Amygdala (tissue), 56 donors: ENCODE results near the gene TMC3.
"Not testable (repeated sequence)": the region's sequence is repeated elsewhere in the genome, so short reads cannot be mapped to it uniquely, and the experiment has no call there.

Source experiments
- DNase-seq, 56 donors: peaks; one replicate each; lab custom pipeline; 2025; lab: John Stamatoyannopoulos, UW

Gene TMC3

DNA sequence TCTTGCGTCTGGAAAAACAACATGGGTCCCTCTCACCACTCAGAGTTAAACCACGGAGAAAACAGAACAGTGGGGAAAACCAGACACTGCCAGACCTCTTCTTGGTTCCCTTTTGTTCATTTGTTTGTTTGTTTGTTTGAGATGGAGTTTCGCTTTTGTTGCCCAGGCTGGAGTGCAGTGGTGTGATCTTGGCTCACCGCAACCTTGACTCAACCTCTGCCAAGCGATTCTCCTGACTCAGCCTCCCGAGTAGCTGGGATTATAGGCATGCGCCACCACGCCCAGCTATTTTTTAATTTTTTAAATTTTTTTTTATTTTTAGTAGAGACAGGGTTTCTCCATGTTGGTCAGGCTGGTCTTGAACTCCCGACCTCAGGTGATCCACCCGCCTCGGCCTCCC lies 25.3 kb downstream of the TMC3 start:
- not testable (repeated sequence) for DNase-seq

DNA sequence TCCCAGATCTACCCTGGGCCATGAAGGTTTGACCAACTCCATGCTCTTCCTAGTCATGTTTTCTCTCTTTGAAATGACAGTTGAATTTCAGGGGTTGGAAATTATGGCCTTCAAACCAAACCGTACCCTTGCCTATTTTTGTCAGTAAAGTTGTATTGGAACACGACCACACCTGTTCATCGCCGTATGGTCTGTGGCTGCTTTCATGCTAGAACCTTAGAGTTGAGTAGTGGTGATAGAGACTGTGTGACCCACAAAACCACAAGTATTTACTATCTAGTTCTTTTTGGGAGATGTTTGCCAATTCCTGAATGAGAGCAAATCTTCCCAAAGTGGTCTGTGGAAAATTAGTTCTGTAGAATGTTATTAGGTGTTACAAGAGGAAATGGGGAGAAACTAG lies 26.1 kb downstream of the TMC3 start:
- no peak for DNase-seq

DNA sequence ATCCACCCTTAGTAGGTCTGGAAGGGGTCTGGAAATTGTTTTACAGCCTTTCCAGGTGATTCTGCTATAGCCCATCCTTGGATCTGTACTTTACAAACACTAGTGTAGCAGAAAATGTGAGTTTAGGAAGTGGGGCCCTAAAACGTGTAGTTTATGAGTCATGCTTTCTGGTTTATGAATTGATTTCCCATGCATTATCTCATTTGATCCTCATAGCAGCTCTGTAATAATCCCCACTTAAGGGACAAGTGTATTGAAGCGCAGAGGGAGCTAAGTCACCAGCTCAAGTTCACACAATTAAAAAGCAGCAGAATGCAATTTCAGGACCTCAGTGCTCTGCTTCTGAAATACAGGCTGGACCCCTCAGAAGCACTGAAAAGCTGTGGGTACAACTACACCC lies 27.4 kb downstream of the TMC3 start:
- DNase-seq, result no peak

DNA sequence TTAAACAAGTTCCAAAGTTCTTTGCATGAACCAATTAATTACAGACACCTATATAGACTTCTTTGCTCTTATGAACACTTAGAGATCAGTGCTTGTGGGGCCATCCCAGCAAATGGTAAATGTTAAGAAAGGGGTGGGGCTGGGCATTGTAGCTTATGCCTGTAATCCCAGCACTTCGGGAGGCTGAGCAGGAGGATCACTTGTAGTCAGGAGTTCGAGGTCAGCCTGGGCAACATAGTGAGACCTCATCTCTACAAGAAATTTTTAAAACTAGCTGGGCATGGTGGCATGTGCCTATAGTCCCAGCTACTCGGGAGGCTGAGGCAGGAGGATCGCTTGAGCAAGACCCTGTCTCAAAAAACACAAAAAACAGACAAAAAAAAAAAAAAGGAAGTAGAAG lies 30.6 kb downstream of the TMC3 start:
- DNase-seq, result no peak

DNA sequence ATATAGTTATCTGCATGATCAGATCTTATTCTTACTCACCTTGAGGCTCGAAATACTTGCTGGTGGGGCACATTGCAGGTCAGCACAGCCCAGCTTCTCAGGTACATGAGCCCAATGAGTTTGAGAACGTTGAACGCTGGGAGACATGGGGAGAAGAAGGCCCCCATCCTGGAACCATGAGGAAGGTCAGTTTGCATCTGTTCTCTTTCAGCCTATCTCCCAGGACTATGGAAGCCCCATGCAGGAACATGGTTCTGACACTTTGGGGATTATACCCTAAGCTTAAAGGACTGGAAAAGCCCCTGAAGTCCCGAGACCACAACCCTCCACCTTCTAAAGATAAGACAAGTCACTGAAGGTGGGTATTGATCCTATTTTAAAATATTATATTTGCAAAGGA lies 32.7 kb downstream of the TMC3 start:
- DNase-seq, result no peak

DNA sequence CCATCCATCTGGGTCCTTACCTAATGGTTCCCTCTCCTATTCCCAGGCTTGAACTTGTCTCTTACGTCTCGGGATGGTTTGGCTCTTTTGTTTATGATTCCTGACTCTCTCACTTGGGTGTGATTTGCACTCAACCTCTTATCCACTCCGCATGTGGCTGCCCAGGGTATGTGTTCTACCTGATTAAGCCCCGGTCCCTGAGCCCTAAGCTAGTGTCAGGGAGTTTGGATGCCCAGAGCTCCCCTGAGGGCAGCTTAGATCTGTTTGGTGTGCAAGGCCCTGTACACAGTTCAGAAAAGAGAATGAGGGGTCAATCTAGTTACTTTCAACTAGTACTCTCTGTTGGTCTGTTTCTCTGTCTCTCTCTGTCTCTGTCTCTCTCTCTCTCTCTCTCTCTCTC lies 34.2 kb downstream of the TMC3 start:
- DNase-seq, result no peak

DNA sequence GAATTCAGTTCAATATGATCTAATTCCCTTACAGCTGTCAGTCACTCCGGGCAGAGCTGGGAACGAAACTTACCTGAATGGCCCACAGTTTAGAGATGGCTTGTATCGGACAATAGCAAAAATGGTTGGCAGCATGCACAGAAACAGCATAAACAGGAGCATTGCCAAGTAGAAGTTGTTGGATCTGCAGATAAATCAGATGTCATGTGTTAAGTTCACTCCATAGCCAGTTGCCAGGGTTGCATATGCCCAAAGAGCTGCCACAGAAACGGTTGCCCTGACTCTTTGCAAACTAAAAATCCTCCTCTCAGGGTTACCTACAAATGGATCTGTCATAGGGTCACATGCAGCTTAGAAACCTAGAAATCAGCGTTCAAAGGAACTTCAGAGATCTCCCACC lies 34.7 kb downstream of the TMC3 start:
- no peak for DNase-seq

DNA sequence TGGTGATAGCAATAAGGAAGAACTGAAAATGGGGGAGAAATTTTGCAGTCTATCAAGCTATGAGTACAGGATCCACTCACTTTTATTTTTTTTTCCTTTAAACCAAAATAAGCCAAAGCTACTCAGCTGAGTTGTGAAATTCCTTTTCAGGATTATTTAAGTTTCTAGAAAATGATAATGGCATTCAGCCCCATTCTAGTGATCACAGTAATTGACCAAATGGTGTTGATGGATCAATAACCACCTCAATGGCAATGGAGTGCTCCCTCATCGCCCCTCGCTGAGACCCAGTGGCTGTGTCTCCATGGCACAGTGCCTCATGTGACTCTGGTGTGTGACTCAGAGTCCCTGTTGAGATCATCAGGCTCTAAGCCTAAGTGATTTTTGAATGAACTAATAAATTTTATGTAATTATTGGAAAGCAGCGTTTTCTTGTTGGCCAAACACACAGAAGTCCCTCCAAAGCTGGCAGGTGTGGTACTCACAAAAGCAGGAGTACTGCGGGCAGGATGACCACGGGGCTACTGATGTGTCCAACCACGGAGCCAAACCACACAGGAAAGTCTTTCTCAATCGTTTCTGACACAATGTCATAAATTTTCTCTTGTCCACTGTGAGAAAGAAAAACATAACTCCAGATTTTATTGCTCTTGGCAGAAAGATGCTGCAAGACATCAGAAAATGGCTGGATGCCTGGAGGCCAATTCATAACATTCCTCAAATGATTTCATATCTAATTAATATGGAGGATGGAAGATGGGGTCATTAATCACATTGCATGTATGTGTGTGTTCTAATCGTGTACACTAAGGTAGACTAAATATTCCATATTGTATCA lies 35.6 kb downstream of the TMC3 start:
- DNase-seq, result no peak

DNA sequence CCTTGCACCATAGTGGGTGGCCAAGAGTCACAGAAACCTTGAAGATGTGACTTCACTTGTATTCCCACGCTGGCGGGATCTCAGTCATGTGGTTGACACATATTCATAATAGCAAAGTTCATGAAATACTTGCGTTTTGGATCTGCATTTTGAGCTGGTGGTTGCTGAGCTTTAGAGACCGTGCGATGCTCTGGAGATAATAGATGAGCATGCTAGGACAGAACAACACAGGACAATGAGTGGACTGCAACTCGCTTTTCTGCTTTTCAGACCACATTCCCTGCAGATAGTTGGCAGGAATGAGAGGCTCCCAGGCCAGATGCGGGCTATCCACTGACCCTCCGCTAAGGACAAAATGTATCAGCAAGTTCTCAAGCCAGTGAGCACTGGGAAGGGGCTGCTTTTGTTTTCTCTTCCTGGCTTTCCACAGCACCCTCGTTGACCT lies 36.3 kb downstream of the TMC3 start:
- DNase-seq, result no peak

DNA sequence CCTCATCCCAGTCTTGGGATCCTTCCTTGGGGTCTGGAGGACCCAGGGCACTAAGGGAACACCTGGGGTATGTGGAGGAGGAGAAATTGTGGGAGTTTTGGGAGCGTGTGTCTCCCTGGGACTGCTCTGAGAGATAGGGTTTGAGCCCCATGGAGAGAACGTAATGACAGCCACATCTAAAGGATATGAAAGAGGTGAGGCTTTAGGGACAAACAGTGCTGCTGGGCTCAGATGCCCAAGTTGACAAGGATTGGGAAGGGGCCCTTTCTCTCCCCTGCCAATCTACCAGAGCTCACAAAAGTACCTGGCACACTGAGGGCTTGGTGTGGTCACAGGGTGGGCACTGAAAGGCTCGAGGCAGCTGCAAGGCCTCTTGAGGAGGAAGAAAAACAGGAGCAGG lies 36.8 kb downstream of the TMC3 start:
- DNase-seq, result no peak

DNA sequence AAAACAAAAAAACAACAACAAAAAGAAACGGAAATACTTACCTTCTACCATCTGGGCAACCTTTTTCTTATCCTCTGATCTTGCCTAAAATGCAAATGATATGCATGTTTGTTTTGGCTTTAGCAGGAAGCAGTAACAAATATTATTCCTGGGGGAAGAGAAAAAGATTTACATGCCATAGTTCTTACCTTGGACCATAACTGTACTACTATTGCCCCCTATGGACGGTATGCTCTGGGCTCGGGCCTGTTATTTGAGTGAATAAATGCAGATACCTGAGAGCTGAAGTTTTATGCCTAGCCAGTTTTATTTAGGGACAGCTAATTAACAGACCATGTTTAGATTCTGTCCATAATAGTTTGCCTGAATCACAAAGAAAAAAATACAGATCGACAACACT lies 37.4 kb downstream of the TMC3 start:
- DNase-seq, result no peak

DNA sequence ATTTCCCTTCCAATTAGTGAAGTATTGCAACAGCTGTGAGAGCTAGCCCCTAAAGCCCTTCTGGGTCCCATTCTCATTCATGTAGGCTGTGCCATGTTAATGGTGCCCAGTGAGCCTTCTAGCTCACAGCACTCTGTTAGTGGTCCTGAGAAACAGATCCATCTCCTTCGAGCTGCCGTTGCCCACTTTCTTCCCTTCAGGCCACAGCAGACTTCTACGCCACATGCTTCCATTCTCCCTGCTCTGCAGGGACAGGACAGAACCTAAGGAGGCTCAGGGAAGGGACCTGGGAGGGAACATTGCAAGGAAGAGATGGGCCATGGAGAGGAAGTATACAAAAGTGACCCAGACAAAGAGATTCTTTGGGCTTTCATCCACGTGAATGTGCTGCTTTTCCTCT lies 38.4 kb downstream of the TMC3 start:
- DNase-seq, result no peak

DNA sequence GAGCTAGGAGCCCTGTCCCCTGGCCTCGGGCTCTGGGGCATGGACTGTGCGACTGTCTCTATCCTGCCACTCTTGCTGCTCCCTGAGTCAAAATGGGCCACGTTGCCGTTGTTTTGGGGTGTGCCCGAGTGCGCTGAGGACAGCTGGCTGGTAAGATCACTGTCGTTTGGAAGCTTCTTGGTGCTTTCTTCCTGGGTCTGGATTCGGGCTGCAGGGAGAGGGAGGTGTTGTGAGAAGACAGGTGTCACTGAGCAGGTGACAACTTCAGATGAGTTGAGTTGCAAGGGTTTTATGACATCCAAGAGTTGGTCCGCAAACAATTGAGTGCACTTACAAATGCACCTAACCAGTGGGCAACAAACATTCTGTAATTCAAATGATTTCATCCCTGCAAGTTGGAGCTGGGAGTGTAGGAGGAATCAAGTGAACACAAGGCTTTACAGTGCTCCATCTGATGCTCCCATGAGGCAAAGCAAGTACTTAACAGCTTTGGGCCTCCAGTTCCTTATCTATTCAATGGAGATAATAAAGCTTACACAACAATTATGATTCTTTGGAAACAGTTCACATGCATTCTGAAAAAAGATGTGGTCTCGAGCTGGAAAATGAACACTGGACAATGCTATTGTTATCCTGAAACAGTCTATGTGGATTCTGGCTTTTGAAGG lies 39.1 kb downstream of the TMC3 start:
- no peak for DNase-seq

DNA sequence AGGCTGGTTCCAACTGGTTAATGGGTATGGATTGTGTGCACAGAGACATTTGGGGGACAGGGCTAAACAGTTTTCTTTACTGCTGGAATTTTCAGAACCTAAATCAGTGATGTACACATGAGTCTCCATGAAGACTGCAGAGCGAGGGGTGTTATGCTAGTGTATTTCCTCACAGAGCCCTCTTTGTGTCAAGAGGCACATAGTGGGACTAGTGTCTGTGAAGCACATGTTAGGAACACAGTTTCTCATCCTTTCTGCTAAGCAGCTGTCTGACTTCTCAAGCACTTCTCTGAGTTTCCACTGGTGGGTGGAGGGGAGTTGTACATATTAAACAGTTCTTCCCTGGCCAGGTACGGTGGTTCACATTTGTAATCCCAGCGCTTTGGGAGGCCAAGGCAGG lies 40.6 kb downstream of the TMC3 start:
- no peak for DNase-seq

DNA sequence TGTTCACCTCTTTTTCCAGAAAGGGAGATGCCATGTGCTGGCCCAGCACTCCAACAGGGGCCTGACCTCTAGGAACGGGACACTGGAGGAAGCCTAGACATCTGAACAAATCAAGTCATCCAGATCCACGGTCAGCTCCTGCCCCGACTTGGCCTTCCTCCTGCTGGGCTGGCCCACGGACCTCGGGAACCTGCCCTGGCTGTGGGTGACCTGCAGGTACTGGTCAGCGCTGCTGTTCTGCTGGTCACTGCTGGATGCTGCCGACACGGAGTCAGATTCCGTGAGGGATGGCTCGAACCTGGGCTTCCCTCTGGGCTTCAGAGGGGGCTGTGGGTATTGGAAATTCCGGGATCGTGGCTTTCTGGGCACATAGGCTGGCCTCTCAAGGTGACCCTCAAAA lies 41.7 kb downstream of the TMC3 start:
- no peak for DNase-seq

DNA sequence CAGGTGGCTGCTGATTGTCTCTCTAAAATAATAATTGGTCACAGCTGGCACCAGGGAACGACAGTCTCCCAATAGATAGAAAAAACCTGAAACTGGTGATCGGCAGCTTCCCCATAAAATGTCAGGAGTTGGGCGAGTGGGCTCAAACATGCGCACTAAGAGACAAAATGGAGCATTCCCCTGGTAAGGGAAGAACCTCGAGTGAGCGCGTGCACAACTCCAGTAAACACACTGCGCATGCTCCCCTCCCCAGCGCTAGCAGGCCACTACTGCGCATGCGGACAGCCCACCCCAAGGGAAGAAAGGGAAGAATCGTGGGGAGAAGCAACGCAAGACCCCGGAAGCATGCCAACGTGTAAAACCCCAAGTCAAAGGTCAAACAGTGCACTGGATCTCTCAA lies 42.4 kb downstream of the TMC3 start:
- no peak for DNase-seq

DNA sequence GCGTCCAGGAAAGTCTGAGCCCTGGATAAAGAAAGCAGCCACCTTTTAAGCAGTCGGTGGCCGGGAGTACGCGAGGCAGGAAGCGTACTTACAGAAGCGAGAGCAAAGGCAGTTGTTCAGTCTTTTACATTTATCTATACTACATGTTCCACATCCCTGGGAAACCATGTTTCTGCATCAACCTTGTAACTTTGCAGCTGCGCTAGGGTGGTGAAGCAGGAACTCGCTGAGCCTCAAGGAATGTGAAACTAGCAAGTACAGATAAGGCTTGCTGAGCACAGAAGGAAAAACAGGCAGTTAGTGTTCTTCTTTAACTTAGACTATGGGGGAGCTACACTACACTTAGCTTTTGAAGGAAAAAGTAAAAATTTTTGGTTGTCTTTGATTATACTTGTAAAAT lies 42.9 kb downstream of the TMC3 start:
- DNase-seq, result not testable (repeated sequence)

DNA sequence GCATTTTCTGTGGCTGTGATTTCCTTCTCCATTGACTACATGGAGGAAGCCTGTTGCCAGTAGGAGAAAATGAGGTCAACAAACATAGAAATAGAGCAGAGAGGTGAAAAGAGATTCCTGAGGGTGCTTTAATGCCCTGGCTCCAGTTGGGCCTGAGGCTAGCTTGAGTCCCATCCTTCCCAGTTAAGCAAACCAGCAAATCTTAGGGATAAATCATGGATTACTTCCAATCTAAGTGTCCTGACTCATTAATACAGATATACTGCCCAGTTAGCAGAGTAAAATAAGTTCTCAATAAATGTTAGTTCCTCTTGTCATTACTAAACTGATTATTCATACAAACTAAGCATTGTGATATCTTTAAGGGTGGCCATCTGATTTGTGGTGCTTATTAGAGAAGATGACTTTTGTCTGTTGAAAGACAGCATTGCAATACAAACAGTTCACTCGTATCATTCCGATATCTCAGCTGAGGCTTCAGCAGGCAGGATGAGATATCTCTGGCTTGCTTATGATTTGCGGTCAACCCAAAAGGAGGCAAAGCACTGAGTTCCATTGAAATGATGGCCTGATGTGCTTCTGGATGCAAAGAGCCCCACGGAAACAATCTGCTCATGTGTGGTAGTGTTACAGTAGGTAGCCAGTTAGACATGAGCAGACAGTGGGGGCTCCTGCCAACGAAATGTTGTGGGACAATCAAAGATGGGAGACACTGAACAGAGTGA lies 43.5 kb downstream of the TMC3 start:
- no peak for DNase-seq

DNA sequence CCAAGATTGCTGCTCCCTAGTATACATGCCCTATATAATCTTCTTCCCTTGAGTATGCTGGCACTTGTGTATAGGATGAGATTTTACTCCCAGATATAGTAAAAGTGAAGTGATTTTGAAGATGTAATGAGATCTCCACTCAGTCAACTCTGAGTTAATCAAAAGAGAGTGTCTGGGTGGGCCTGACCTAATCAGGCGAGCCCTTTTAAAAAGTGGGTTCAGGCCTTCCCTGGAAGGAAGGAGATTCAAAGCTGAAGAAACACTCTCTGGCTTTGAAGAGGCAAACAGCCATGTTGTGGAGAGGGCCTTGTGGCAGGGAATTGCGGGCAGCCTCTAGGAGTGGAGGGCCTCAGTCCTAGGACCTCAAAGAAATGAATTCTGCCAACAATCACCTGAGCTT lies 44.6 kb downstream of the TMC3 start:
- no peak for DNase-seq

DNA sequence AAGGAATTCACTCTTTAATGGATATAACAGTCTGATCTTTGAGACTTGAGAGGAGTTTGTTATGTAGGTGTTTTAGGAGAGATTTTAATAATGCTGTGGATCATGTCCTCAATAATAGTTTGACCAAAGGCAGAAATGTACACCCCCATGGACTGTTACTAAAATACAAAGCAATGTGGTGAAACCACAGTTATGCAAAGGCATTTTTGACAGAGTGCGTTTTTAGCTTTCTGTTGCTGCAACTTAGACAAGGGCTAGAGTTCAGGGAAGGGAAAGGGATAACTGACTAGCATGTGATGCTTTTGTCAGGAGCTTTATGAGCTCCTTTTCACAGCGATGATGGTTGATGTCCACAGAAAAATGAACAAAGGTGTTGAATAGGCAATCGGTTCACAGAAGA lies 46.5 kb downstream of the TMC3 start:
- no peak for DNase-seq

DNA sequence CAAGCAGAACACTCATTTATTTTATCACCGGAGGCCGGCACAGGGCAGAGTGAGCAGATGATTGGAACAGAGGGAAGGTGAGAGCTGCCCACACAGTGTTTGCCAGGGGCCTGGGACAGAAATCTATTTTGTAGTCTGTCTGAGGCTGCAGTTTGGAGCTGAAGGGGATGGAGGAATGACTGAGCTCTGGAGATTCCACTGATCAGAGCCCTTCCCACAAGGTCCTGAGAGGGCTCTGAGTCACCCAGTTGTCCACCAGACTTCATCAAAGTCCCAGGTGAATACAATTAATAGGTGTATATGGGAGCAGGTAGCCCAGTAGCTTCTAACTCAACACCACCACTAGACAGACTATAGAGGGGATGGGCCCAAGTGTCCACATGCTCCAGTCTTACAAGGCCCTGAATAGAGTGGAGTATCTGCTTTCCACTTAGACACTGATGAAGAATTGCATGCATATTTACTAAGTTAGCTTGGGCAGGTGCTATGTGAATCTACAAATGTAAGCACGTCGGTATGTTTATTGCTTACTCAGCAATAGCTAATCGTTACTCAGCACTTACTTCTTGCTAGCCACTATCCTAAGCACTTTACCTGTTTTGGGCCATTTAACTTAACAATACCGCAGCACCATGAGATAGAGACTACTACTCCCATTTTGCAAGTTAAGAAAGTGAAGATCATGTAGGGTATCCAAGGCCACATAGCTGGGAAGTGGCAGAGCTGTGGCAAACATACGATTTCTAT lies 47.4 kb downstream of the TMC3 start:
- DNase-seq, result no peak
